ENCODE data around the gene SMYD4.

DNA sequence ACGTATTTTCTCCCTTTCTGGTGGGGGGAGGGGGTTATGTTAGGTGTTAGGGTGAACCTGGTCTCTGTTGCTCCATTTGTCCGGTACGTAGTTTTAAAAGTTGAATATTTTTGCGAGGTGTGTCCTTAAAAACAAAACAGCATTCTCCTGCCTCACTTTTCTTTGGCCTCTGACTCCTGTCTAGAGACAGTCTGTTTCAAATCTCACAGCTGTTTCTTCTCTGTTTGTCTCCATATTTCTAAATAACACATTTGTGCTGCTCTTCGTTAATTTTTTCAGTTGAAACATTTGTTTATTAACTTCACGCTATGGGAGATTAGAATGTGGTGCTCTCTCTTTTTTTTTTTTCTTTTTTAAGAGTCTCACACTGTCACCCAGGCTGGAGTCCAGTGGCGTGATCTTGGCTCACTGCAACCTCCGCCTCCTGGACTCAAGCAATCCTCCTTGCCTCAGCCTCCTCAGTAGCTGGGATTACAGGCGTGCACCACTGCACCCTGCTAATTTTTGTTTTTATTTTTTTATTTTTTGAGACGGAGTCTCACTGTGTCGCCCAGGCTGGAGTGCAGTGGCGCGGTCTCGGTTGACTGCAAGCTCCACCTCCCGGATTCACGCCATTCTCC lies 31.8 kb upstream of the SMYD4 start:
- TF ChIP-seq, protein P1, sequence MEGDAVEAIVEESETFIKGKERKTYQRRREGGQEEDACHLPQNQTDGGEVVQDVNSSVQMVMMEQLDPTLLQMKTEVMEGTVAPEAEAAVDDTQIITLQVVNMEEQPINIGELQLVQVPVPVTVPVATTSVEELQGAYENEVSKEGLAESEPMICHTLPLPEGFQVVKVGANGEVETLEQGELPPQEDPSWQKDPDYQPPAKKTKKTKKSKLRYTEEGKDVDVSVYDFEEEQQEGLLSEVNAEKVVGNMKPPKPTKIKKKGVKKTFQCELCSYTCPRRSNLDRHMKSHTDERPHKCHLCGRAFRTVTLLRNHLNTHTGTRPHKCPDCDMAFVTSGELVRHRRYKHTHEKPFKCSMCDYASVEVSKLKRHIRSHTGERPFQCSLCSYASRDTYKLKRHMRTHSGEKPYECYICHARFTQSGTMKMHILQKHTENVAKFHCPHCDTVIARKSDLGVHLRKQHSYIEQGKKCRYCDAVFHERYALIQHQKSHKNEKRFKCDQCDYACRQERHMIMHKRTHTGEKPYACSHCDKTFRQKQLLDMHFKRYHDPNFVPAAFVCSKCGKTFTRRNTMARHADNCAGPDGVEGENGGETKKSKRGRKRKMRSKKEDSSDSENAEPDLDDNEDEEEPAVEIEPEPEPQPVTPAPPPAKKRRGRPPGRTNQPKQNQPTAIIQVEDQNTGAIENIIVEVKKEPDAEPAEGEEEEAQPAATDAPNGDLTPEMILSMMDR (IDR thresholded peaks at IDR 0.05): no peak
- TF ChIP-seq POLR2A (IDR thresholded peaks at IDR 0.05): no peak

All from adrenal gland (tissue), 5 donors.